GM12878 (cell line): ENCODE measurements around the gene BBS12. TPM values are rescaled to one million over a fixed set of nuclear protein-coding genes. Genes with fewer than 3 reads are reported as not detected.

Source experiments
- ATAC-seq: fragments of 200-7000 bp; cut with Tn5 transposase; 3 replicates; pipeline ENCODE4 v1.9.1; 2020; ENCODE audit warnings: mild to moderate bottlenecking, moderate library complexity
- BruUV-seq: library from RNA; stranded (reverse); fragments of 400-500 nt; replicated peaks from 2 replicates; lab custom pipeline; 2021; lab: Mats Ljungman, UMichigan
- CTCF ChIA-PET: fragments of 300-600 bp; sonication (Branson Sonifier 250); formaldehyde crosslinking; extraction: SDS; loops from one replicate; lab custom pipeline; 2021; ENCODE audit warnings: inconsistent platforms; lab: Yijun Ruan, JAX
- POLR2A ChIA-PET: fragments of 350-600 bp; formaldehyde crosslinking; extraction: SDS; loops from one replicate; lab custom pipeline; 2021; ENCODE audit warnings: inconsistent platforms; lab: Charles Lee
- RAD21 ChIA-PET: fragments of 300-600 bp; sonication (Branson Sonifier 250); formaldehyde crosslinking; loops from one replicate; lab custom pipeline; 2023; ENCODE audit warnings: antibody characterized with exemption; ENCODE audit not compliant: unreplicated experiment; lab: Charles Lee
- SMC1A ChIA-PET: fragments of 300-600 bp; sonication (Branson Sonifier 250); formaldehyde crosslinking; loops from one replicate; lab custom pipeline; 2023; ENCODE audit not compliant: unreplicated experiment, uncharacterized antibody; lab: Charles Lee
- DNase-seq: peaks from one replicate; pipeline ENCODE4 v3.0.0-alpha.2; 2011; ENCODE audit warnings: low read depth, low spot score
- FAIRE-seq: peaks from 3 replicates; lab custom pipeline; 2011; peaks lifted over from hg19 to GRCh38; lab: Jason Lieb, UNC
- H2AFZ ChIP-seq: 2 replicates; pipeline ENCODE4 v1.6.0; 2011; ENCODE audit warnings: low read depth, low read length, control low read depth; ENCODE audit not compliant: control insufficient read depth
- H3K27ac ChIP-seq: 2 replicates; pipeline ENCODE4 v1.5.1; 2011; ENCODE audit warnings: control low read depth; ENCODE audit not compliant: control insufficient read depth, insufficient read depth
- H3K27me3 ChIP-seq, 2 experiments: replicated peaks in 1 of 2; 2 replicates each; pipeline versions ENCODE4 v1.6.0 to v1.6.1; 2011; ENCODE audit warnings: low read length in 1 of 2; ENCODE audit not compliant: control insufficient read depth in 2 of 2, insufficient read depth in 2 of 2
- H3K36me3 ChIP-seq, 2 experiments: 2 replicates each; pipeline ENCODE4 v1.5.1; 2011; ENCODE audit warnings: low read length in 1 of 2; ENCODE audit not compliant: control insufficient read depth in 2 of 2, insufficient read depth in 2 of 2
- H3K4me1 ChIP-seq: 2 replicates; pipeline ENCODE4 v1.6.1; 2011; ENCODE audit warnings: mild to moderate bottlenecking, low read length, moderate library complexity, mixed read lengths; ENCODE audit not compliant: control insufficient read depth, insufficient read depth
- H3K4me2 ChIP-seq: 2 replicates; pipeline ENCODE4 v1.6.0; 2011; ENCODE audit warnings: control low read depth; ENCODE audit not compliant: control insufficient read depth, insufficient read depth
- H3K4me3 ChIP-seq: fragments of 200-600 bp; sonication (generic); 2 replicates; pipeline ENCODE4 v1.5.1; 2016
- H3K79me2 ChIP-seq: 2 replicates; pipeline ENCODE4 v1.6.0; 2011; ENCODE audit warnings: low read length; ENCODE audit not compliant: control insufficient read depth, insufficient read depth
- H3K9ac ChIP-seq: 2 replicates; pipeline ENCODE4 v1.8.0; 2011; ENCODE audit warnings: low read length, control low read depth, mixed read lengths; ENCODE audit not compliant: control insufficient read depth, insufficient read depth
- H3K9me3 ChIP-seq: replicated peaks from 3 replicates; pipeline ENCODE4 v1.5.1; 2011; ENCODE audit warnings: mild to moderate bottlenecking, low read length; ENCODE audit not compliant: control insufficient read depth, insufficient read depth
- H4K20me1 ChIP-seq: 2 replicates; pipeline ENCODE4 v1.6.0; 2011; ENCODE audit not compliant: control insufficient read depth, insufficient read depth
- CEBPB ChIP-seq, 2 experiments: fragments of 150-350 bp in 1 of 2; IDR thresholded peaks; 2 replicates each; pipeline ENCODE4 v1.6.1; 2012 to 2014; ENCODE audit warnings: low read depth in 2 of 2, low read length in 2 of 2, borderline replicate concordance in 1 of 2, inconsistent platforms in 1 of 2
- CHD1 ChIP-seq: IDR thresholded peaks from 2 replicates; pipeline ENCODE4 v1.6.1; 2012; ENCODE audit warnings: low read depth, low read length, improper control_type of control experiment
- EED ChIP-seq: sonication (generic); IDR thresholded peaks from 2 replicates; pipeline ENCODE4 v1.6.1; 2016; ENCODE audit warnings: antibody characterized with exemption, low read depth
- IRF4 ChIP-seq: IDR thresholded peaks from 2 replicates; pipeline ENCODE4 v1.6.1; 2011; ENCODE audit warnings: low read depth, low read length
- KLF5 ChIP-seq: fragments of 450-650 bp; IDR thresholded peaks from 2 replicates; pipeline ENCODE4 v1.6.1; 2014; ENCODE audit warnings: mild to moderate bottlenecking; ENCODE audit not compliant: partially characterized antibody
- PAX5 ChIP-seq: IDR thresholded peaks from 2 replicates; pipeline ENCODE4 v1.6.1; 2011; ENCODE audit warnings: low read depth, low read length, borderline replicate concordance
- RBBP5 ChIP-seq: fragments of 200-600 bp; sonication (generic); conservative IDR thresholded peaks from 2 replicates; pipeline ENCODE4 v1.6.1; 2016
- SMAD5 ChIP-seq: IDR thresholded peaks from 2 replicates; pipeline ENCODE4 v1.6.1; 2016; ENCODE audit warnings: antibody characterized with exemption, low read depth
- WGBS: methylation state at CpG from one replicate; pipeline ENCODE4 v1.1.6; 2016; ENCODE audit warnings: low lambda C conversion rate; ENCODE audit not compliant: insufficient replicate concordance, insufficient coverage; ENCODE audit errors: missing lambda C conversion rate; 5-methylcytosine and 5-hydroxymethylcytosine counted together
- in situ Hi-C: fragments of 300-500 bp; cut with MboI; formaldehyde crosslinking; loops from 9 replicates; pipeline ENCODE4 v1.14.3; 2018; ENCODE audit warnings: mixed read lengths
- intact Hi-C: fragments of 100-400 bp; cut with micrococcal nuclease; formaldehyde crosslinking; loops from one replicate; pipeline ENCODE4 v1.14.2; 2022; ENCODE audit not compliant: unreplicated experiment
- polyA plus RNA-seq, 11 experiments: library from polyadenylated mRNA; depleted of rRNA in 4 of 11; unstranded in 6 of 11; stranded (reverse) in 5 of 11; fragments of >200 nt; fragmentation: Nextera tagmentation in 4 of 11; fragmentation: Illumina TruSeq in 1 of 11; extraction: Ambion mirVana in 4 of 11; extraction: Trizol in 1 of 11; gene quantifications; 1 replicate in 1 of 11; 2 replicates in 10 of 11; pipeline versions ENCODE4 v1.2.1 to v1.2.3, GENCODE V29; 2011 to 2016; ENCODE audit warnings: inconsistent platforms in 2 of 11, missing spikeins in 2 of 11, low read depth in 1 of 11
- total RNA-seq, 4 experiments: library from RNA; depleted of rRNA in 3 of 4; stranded (reverse); fragments of >200 nt in 3 of 4; fragmentation: Illumina TruSeq in 1 of 4; extraction: Trizol in 1 of 4; gene quantifications; 2 replicates each; pipeline versions ENCODE4 v1.2.1 to v1.2.3, GENCODE V29; 2013 to 2021
- TF ChIP-seq, protein P1 (sequence below): fragments of 450-650 bp; formaldehyde crosslinking; IDR thresholded peaks from 2 replicates; pipeline ENCODE4 v1.5.0; 2022; ENCODE audit warnings: mild to moderate bottlenecking, missing genetic modification characterization
- TF ChIP-seq, protein P2 (sequence below): fragments of 150-350 bp; IDR thresholded peaks from 2 replicates; pipeline ENCODE4 v1.6.1; 2016; ENCODE audit warnings: low read depth, low read length

The BBS12 gene
- total and polyA plus RNA-seq, 10 of the 15 experiments (the other 5 are each of a cell fraction or from before 2014, with no cell fraction given), result 0.15 to 0.63 (median 0.42) TPM

- in situ Hi-C loops, result no loop called here
- ChIA-PET RAD21 (no interaction called here), CTCF (no interaction called here), SMC1A (no interaction called here), POLR2A (no interaction called here)
- Histone ChIP-seq H3K9ac (no peak overlapping the region), H3K27ac (no peak overlapping the region), H3K36me3 (no peaks in the 10 kb centered on the region), H3K79me2 (no peaks in the 10 kb centered on the region), H4K20me1 (no peaks in the 10 kb centered on the region), H2AFZ (no peak overlapping the region), H3K27me3 (no peaks in the 10 kb centered on the region; a peak in 2 of 4 replicates), H3K4me1 (no peaks in the 10 kb centered on the region), H3K9me3 (no peaks in the 10 kb centered on the region; the same call in 2 of the 3 replicates), H3K4me3 (no peak overlapping the region), H3K4me2 (no peak overlapping the region)
- TF ChIP-seq, protein P1, sequence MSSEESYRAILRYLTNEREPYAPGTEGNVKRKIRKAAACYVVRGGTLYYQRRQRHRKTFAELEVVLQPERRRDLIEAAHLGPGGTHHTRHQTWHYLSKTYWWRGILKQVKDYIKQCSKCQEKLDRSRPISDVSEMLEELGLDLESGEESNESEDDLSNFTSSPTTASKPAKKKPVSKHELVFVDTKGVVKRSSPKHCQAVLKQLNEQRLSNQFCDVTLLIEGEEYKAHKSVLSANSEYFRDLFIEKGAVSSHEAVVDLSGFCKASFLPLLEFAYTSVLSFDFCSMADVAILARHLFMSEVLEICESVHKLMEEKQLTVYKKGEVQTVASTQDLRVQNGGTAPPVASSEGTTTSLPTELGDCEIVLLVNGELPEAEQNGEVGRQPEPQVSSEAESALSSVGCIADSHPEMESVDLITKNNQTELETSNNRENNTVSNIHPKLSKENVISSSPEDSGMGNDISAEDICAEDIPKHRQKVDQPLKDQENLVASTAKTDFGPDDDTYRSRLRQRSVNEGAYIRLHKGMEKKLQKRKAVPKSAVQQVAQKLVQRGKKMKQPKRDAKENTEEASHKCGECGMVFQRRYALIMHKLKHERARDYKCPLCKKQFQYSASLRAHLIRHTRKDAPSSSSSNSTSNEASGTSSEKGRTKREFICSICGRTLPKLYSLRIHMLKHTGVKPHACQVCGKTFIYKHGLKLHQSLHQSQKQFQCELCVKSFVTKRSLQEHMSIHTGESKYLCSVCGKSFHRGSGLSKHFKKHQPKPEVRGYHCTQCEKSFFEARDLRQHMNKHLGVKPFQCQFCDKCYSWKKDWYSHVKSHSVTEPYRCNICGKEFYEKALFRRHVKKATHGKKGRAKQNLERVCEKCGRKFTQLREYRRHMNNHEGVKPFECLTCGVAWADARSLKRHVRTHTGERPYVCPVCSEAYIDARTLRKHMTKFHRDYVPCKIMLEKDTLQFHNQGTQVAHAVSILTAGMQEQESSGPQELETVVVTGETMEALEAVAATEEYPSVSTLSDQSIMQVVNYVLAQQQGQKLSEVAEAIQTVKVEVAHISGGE (CRISPR knock-in tag), result no peak
- no peak for TF ChIP-seq RBBP5
- TF ChIP-seq CEBPB (IDR thresholded peaks at IDR 0.05; ENCODE audit: borderline replicate concordance in 1 of 2, low read depth in 2 of 2, low read length in 2 of 2), result no peak
- ATAC-seq, result no peak
- no TSS peak for BruUV-seq
- FAIRE-seq, result no peak
- 41% methylated on average over 6 of the region's 6 CpGs for WGBS
- intact Hi-C loops, result no loop called here
- no peak for DNase-seq
Observed at GRCh38 chr4:122772311-122772710, 39.8 kb downstream of the BBS12 start.

- Histone ChIP-seq H3K9me3 (no peaks in the 10 kb centered on the region; the same call in 2 of the 3 replicates), H3K4me1 (no peaks in the 10 kb centered on the region), H2AFZ (no peak overlapping the region), H3K4me2 (no peak overlapping the region), H3K4me3 (no peak overlapping the region), H3K9ac (no peak overlapping the region), H3K27me3 (no peaks in the 10 kb centered on the region; a peak in 2 of 4 replicates), H3K27ac (no peak overlapping the region), H3K36me3 (no peaks in the 10 kb centered on the region), H4K20me1 (no peaks in the 10 kb centered on the region), H3K79me2 (no peaks in the 10 kb centered on the region)
- in situ Hi-C loops (no loop called here), intact Hi-C loops (no loop called here)
- DNase-seq (no peak), ATAC-seq (no peak), FAIRE-seq (no peak)
- RAD21 ChIA-PET, result interaction anchor here (1.1 kb wide), 1 partner anchor 15 kb away, joined by 5 read pairs; no protein-coding TSS in a partner anchor
- POLR2A ChIA-PET, result no interaction called here
- CTCF ChIA-PET, result no interaction called here
- no TSS peak for BruUV-seq
- SMC1A ChIA-PET, result interaction anchor here (1.1 kb wide), 1 partner anchor 259 kb away, joined by 3 read pairs; no protein-coding TSS in a partner anchor
- TF ChIP-seq PAX5, result no peak
- no peak for TF ChIP-seq RBBP5
- TF ChIP-seq SMAD5, result no peak
- TF ChIP-seq IRF4, result no peak
- TF ChIP-seq KLF5, result no peak
- TF ChIP-seq CHD1, result no peak
- no peak for TF ChIP-seq EED
- TF ChIP-seq, protein P2, sequence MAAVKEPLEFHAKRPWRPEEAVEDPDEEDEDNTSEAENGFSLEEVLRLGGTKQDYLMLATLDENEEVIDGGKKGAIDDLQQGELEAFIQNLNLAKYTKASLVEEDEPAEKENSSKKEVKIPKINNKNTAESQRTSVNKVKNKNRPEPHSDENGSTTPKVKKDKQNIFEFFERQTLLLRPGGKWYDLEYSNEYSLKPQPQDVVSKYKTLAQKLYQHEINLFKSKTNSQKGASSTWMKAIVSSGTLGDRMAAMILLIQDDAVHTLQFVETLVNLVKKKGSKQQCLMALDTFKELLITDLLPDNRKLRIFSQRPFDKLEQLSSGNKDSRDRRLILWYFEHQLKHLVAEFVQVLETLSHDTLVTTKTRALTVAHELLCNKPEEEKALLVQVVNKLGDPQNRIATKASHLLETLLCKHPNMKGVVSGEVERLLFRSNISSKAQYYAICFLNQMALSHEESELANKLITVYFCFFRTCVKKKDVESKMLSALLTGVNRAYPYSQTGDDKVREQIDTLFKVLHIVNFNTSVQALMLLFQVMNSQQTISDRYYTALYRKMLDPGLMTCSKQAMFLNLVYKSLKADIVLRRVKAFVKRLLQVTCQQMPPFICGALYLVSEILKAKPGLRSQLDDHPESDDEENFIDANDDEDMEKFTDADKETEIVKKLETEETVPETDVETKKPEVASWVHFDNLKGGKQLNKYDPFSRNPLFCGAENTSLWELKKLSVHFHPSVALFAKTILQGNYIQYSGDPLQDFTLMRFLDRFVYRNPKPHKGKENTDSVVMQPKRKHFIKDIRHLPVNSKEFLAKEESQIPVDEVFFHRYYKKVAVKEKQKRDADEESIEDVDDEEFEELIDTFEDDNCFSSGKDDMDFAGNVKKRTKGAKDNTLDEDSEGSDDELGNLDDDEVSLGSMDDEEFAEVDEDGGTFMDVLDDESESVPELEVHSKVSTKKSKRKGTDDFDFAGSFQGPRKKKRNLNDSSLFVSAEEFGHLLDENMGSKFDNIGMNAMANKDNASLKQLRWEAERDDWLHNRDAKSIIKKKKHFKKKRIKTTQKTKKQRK, result no peak
Observed at GRCh38 chr4:122772986-122773385, 40.5 kb downstream of the BBS12 start.
